Activated CD8-positive, alpha-beta memory T cell treated with anti-CD3 and anti-CD28 coated beads, Interleukin-2, amount 50 U/mL, for 24 hours (primary cell): ENCODE results near the gene EPDR1.
"Not testable (repeated sequence)": the region's sequence is repeated elsewhere in the genome, so short reads cannot be mapped to it uniquely, and the experiment has no call there.

Experiments
- DNase-seq: peaks from one replicate; pipeline ENCODE4 v3.0.0-alpha.2; 2020; ENCODE audit errors: extremely low read depth

Gene EPDR1

GRCh38 chr7:37928878-37929277 lies 8.4 kb downstream of the EPDR1 start:
- DNase-seq: no peak

GRCh38 chr7:37930226-37930948 lies 9.9 kb downstream of the EPDR1 start:
- no peak for DNase-seq

- no peak for DNase-seq
Observed at GRCh38 chr7:37932543-37932942, 12.1 kb downstream of the EPDR1 start.

GRCh38 chr7:37933018-37933566 lies 12.7 kb downstream of the EPDR1 start:
- no peak for DNase-seq

- DNase-seq: no peak
Observed at GRCh38 chr7:37942934-37943610, 22.6 kb downstream of the EPDR1 start.

GRCh38 chr7:37943905-37944736 lies 23.7 kb downstream of the EPDR1 start:
- no peak for DNase-seq

GRCh38 chr7:37944737-37945054 lies 24.3 kb downstream of the EPDR1 start:
- DNase-seq: no peak

- DNase-seq: no peak
Observed at GRCh38 chr7:37945336-37945735, 24.9 kb downstream of the EPDR1 start.

GRCh38 chr7:37947138-37947940 lies 26.9 kb downstream of the EPDR1 start:
- no peak for DNase-seq

GRCh38 chr7:37947941-37948210 lies 27.4 kb downstream of the EPDR1 start:
- no peak for DNase-seq

- no peak for DNase-seq
Observed at GRCh38 chr7:37952240-37952639, 31.8 kb downstream of the EPDR1 start.

GRCh38 chr7:37954217-37954616 lies 33.8 kb downstream of the EPDR1 start:
- not testable (repeated sequence) for DNase-seq

GRCh38 chr7:37956791-37957190 lies 36.4 kb downstream of the EPDR1 start:
- no peak for DNase-seq

GRCh38 chr7:37957221-37957970 lies 37.0 kb downstream of the EPDR1 start:
- DNase-seq: no peak

- no peak for DNase-seq
Observed at GRCh38 chr7:37960483-37960882, 40.0 kb downstream of the EPDR1 start.

GRCh38 chr7:37961251-37961650 lies 40.8 kb downstream of the EPDR1 start:
- DNase-seq: no peak

- no peak for DNase-seq
Observed at GRCh38 chr7:37964196-37964595, 43.8 kb downstream of the EPDR1 start.

GRCh38 chr7:37970211-37970610 lies 49.8 kb downstream of the EPDR1 start:
- no peak for DNase-seq

GRCh38 chr7:37971491-37971890 lies 51.1 kb downstream of the EPDR1 start:
- no peak for DNase-seq

GRCh38 chr7:37973915-37974314 lies 53.5 kb downstream of the EPDR1 start:
- no peak for DNase-seq

GRCh38 chr7:37974711-37975110 lies 54.3 kb downstream of the EPDR1 start:
- DNase-seq: no peak
